OCI-LY3 (cell line): Measurements from ENCODE around the gene LPCAT4.

Experiments
- EZH2phosphoT487 ChIP-seq: fragments of 200-600 bp; shearing (Covaris generic); IDR thresholded peaks from 2 replicates; pipeline ENCODE4 v1.6.1; 2018; ENCODE audit warnings: antibody characterized with exemption, mixed run types, low read depth
- TF ChIP-seq, protein P1 (sequence below): fragments of 200-600, 300-600 bp; sonication (generic); IDR thresholded peaks from 2 replicates; pipeline ENCODE4 v1.5.1; 2014; ENCODE audit warnings: antibody characterized with exemption, low read length, low read depth

DNA sequence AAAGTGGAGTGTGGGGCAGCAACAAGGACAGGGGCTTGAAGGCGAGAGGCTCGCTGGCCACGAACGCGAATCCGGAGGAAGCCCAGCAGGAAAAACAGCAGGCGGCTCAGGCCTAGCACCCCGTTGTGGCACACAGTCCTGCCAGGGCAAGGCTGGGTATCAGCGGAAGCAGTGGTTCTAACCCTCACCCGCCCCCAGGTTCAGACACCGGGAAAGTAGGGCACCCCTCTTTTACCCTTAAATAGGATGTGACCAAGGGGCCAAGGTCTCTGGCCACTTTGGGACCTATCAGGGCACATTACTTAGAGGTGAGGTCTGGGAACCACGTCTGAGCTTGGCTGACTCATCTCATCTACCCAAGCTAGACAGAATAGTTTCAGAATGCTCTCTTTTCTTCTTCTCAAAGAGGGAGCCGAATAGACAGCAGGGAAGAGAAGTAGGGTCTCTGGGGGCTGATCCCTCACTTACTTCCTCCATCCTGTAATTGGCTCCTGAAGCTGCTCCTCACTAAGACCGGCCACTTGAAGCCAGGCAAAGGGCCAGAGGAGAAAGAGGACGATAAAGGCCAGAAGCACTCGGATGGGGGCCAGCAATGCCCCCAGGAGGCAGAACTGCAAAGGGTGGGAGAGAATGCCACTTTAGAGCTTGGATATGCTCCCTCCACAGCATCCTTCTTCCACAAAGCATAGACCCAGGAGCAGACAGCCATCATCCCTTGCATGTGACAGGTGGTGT, 1.7 kb downstream of the LPCAT4 start:
- TF ChIP-seq, protein P1, sequence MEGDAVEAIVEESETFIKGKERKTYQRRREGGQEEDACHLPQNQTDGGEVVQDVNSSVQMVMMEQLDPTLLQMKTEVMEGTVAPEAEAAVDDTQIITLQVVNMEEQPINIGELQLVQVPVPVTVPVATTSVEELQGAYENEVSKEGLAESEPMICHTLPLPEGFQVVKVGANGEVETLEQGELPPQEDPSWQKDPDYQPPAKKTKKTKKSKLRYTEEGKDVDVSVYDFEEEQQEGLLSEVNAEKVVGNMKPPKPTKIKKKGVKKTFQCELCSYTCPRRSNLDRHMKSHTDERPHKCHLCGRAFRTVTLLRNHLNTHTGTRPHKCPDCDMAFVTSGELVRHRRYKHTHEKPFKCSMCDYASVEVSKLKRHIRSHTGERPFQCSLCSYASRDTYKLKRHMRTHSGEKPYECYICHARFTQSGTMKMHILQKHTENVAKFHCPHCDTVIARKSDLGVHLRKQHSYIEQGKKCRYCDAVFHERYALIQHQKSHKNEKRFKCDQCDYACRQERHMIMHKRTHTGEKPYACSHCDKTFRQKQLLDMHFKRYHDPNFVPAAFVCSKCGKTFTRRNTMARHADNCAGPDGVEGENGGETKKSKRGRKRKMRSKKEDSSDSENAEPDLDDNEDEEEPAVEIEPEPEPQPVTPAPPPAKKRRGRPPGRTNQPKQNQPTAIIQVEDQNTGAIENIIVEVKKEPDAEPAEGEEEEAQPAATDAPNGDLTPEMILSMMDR = no peak
- TF ChIP-seq EZH2phosphoT487 = no peak
